GM21390 (cell line): ENCODE measurements around the gene ZNF652.
A peak's percentile ranks its signal among the peaks of the same experiment; 100 is the strongest.
"Not testable (repeated sequence)": the region's sequence is repeated elsewhere in the genome, so short reads cannot be mapped to it uniquely, and the experiment has no call there.

Experiments used
- ATAC-seq: cut with Tn5 transposase; IDR thresholded peaks from one replicate; pipeline ENCODE4 v1.9.1; 2021; ENCODE audit not compliant: unreplicated experiment

The ZNF652 gene

GRCh38 chr17:49387498-49388289 lies 25.6 kb upstream of the ZNF652 start:
- peak; percentile 19 for ATAC-seq

GRCh38 chr17:49386373-49386772 lies 24.3 kb upstream of the ZNF652 start:
- ATAC-seq = no peak

- ATAC-seq = no peak
These were observed 22.9 kb upstream of the ZNF652 start for GRCh38 chr17:49384951-49385350.

GRCh38 chr17:49383060-49383459 lies 21.0 kb upstream of the ZNF652 start:
- no peak for ATAC-seq

GRCh38 chr17:49382556-49382955 lies 20.5 kb upstream of the ZNF652 start:
- ATAC-seq = no peak

GRCh38 chr17:49381793-49382192 lies 19.7 kb upstream of the ZNF652 start:
- no peak for ATAC-seq

GRCh38 chr17:49381033-49381432 lies 19.0 kb upstream of the ZNF652 start:
- ATAC-seq = no peak

GRCh38 chr17:49379926-49380325 lies 17.9 kb upstream of the ZNF652 start:
- ATAC-seq = no peak

- no peak for ATAC-seq
These were observed 16.3 kb upstream of the ZNF652 start for GRCh38 chr17:49378311-49378710.

- ATAC-seq = no peak
These were observed 13.5 kb upstream of the ZNF652 start for GRCh38 chr17:49375544-49375943.

- no peak for ATAC-seq
These were observed 11.1 kb upstream of the ZNF652 start for GRCh38 chr17:49373115-49373514.

GRCh38 chr17:49372425-49372824 lies 10.4 kb upstream of the ZNF652 start:
- no peak for ATAC-seq

GRCh38 chr17:49370971-49371834 lies 9.2 kb upstream of the ZNF652 start:
- no peak for ATAC-seq

GRCh38 chr17:49369760-49370159 lies 7.7 kb upstream of the ZNF652 start:
- no peak for ATAC-seq

- no peak for ATAC-seq
These were observed 7.0 kb upstream of the ZNF652 start for GRCh38 chr17:49369089-49369488.

- no peak for ATAC-seq
These were observed 3.6 kb upstream of the ZNF652 start for GRCh38 chr17:49365667-49366066.

GRCh38 chr17:49365126-49365525 lies 3.1 kb upstream of the ZNF652 start:
- not testable (repeated sequence) for ATAC-seq

GRCh38 chr17:49364119-49364518 lies 2.1 kb upstream of the ZNF652 start:
- ATAC-seq = no peak

- no peak for ATAC-seq
These were observed 1.2 kb upstream of the ZNF652 start for GRCh38 chr17:49363251-49363650.

- ATAC-seq = no peak
These were observed 670 bp upstream of the ZNF652 start for GRCh38 chr17:49362723-49363117.

- ATAC-seq = peak; percentile 33
These were observed 735 bp downstream of the ZNF652 start for GRCh38 chr17:49361129-49361901.

- ATAC-seq = no peak
These were observed 1.3 kb downstream of the ZNF652 start for GRCh38 chr17:49360796-49361128.
